GM12878 (cell line): Measurements from ENCODE around the gene G3BP1. TPM values are rescaled to one million over a fixed set of nuclear protein-coding genes. Genes with fewer than 3 reads are reported as not detected.
A peak's percentile ranks its signal among the peaks of the same experiment; 100 is the strongest.

ENCODE experiments used
- ATAC-seq: fragments of 200-7000 bp; cut with Tn5 transposase; 3 replicates; pipeline ENCODE4 v1.9.1; 2020; ENCODE audit warnings: mild to moderate bottlenecking, moderate library complexity
- BruUV-seq: library from RNA; stranded (reverse); fragments of 400-500 nt; replicated peaks from 2 replicates; lab custom pipeline; 2021; lab: Mats Ljungman, UMichigan
- CTCF ChIA-PET: fragments of 300-600 bp; sonication (Branson Sonifier 250); formaldehyde crosslinking; extraction: SDS; loops from one replicate; lab custom pipeline; 2021; ENCODE audit warnings: inconsistent platforms; lab: Yijun Ruan, JAX
- POLR2A ChIA-PET: fragments of 350-600 bp; formaldehyde crosslinking; extraction: SDS; loops from one replicate; lab custom pipeline; 2021; ENCODE audit warnings: inconsistent platforms; lab: Charles Lee
- RAD21 ChIA-PET: fragments of 300-600 bp; sonication (Branson Sonifier 250); formaldehyde crosslinking; loops from one replicate; lab custom pipeline; 2023; ENCODE audit warnings: antibody characterized with exemption; ENCODE audit not compliant: unreplicated experiment; lab: Charles Lee
- SMC1A ChIA-PET: fragments of 300-600 bp; sonication (Branson Sonifier 250); formaldehyde crosslinking; loops from one replicate; lab custom pipeline; 2023; ENCODE audit not compliant: unreplicated experiment, uncharacterized antibody; lab: Charles Lee
- DNase-seq: peaks from one replicate; pipeline ENCODE4 v3.0.0-alpha.2; 2011; ENCODE audit warnings: low read depth, low spot score
- FAIRE-seq: peaks from 3 replicates; lab custom pipeline; 2011; peaks lifted over from hg19 to GRCh38; lab: Jason Lieb, UNC
- H2AFZ ChIP-seq: 2 replicates; pipeline ENCODE4 v1.6.0; 2011; ENCODE audit warnings: low read depth, low read length, control low read depth; ENCODE audit not compliant: control insufficient read depth
- H3K27ac ChIP-seq: 2 replicates; pipeline ENCODE4 v1.5.1; 2011; ENCODE audit warnings: control low read depth; ENCODE audit not compliant: control insufficient read depth, insufficient read depth
- H3K27me3 ChIP-seq, 2 experiments: replicated peaks in 1 of 2; 2 replicates each; pipeline versions ENCODE4 v1.6.0 to v1.6.1; 2011; ENCODE audit warnings: low read length in 1 of 2; ENCODE audit not compliant: control insufficient read depth in 2 of 2, insufficient read depth in 2 of 2
- H3K36me3 ChIP-seq, 2 experiments: 2 replicates each; pipeline ENCODE4 v1.5.1; 2011; ENCODE audit warnings: low read length in 1 of 2; ENCODE audit not compliant: control insufficient read depth in 2 of 2, insufficient read depth in 2 of 2
- H3K4me1 ChIP-seq: 2 replicates; pipeline ENCODE4 v1.6.1; 2011; ENCODE audit warnings: mild to moderate bottlenecking, low read length, moderate library complexity, mixed read lengths; ENCODE audit not compliant: control insufficient read depth, insufficient read depth
- H3K4me2 ChIP-seq: 2 replicates; pipeline ENCODE4 v1.6.0; 2011; ENCODE audit warnings: control low read depth; ENCODE audit not compliant: control insufficient read depth, insufficient read depth
- H3K4me3 ChIP-seq: fragments of 200-600 bp; sonication (generic); 2 replicates; pipeline ENCODE4 v1.5.1; 2016
- H3K79me2 ChIP-seq: 2 replicates; pipeline ENCODE4 v1.6.0; 2011; ENCODE audit warnings: low read length; ENCODE audit not compliant: control insufficient read depth, insufficient read depth
- H3K9ac ChIP-seq: 2 replicates; pipeline ENCODE4 v1.8.0; 2011; ENCODE audit warnings: low read length, control low read depth, mixed read lengths; ENCODE audit not compliant: control insufficient read depth, insufficient read depth
- H3K9me3 ChIP-seq: replicated peaks from 3 replicates; pipeline ENCODE4 v1.5.1; 2011; ENCODE audit warnings: mild to moderate bottlenecking, low read length; ENCODE audit not compliant: control insufficient read depth, insufficient read depth
- H4K20me1 ChIP-seq: 2 replicates; pipeline ENCODE4 v1.6.0; 2011; ENCODE audit not compliant: control insufficient read depth, insufficient read depth
- BHLHE40 ChIP-seq, 2 experiments: fragments of 450-650 bp in 1 of 2; IDR thresholded peaks; 2 replicates each; pipeline ENCODE4 v1.6.1; 2011 to 2017; ENCODE audit warnings: low read depth in 2 of 2, borderline replicate concordance in 1 of 2, improper control_type of control experiment in 1 of 2, low read length in 1 of 2, mild to moderate bottlenecking in 1 of 2
- CBFB ChIP-seq: IDR thresholded peaks from 2 replicates; pipeline ENCODE4 v1.6.1; 2016; ENCODE audit warnings: antibody characterized with exemption, low read depth
- CHD1 ChIP-seq: IDR thresholded peaks from 2 replicates; pipeline ENCODE4 v1.6.1; 2012; ENCODE audit warnings: low read depth, low read length, improper control_type of control experiment
- EP300 ChIP-seq, 2 experiments: fragments of 150-350 bp in 1 of 2; IDR thresholded peaks; 2 replicates each; pipeline ENCODE4 v1.6.1; 2011 to 2012; ENCODE audit warnings: low read depth in 2 of 2, low read length in 2 of 2, borderline replicate concordance in 1 of 2, improper control_type of control experiment in 1 of 2, inconsistent platforms in 1 of 2; ENCODE audit not compliant: control insufficient read depth in 1 of 2
- ETV6 ChIP-seq, 2 experiments: fragments of 450-650 bp in 1 of 2; IDR thresholded peaks in 1 of 2; conservative IDR thresholded peaks in 1 of 2; 2 replicates each; pipeline ENCODE4 v1.6.1; 2014; ENCODE audit warnings: antibody characterized with exemption in 1 of 2, borderline replicate concordance in 1 of 2, low read depth in 1 of 2, mild to moderate bottlenecking in 1 of 2, moderate library complexity in 1 of 2
- FOS ChIP-seq: IDR thresholded peaks from 3 replicates; pipeline ENCODE4 v1.6.1; 2011; ENCODE audit warnings: borderline replicate concordance; ENCODE audit not compliant: insufficient read length; ENCODE audit errors: extremely low read depth
- FOXM1 ChIP-seq: IDR thresholded peaks from 2 replicates; pipeline ENCODE4 v1.6.1; 2012; ENCODE audit warnings: low read depth, mild to moderate bottlenecking, inconsistent platforms, low read length, moderate library complexity
- GATAD2B ChIP-seq: fragments of 450-650 bp; conservative IDR thresholded peaks from 2 replicates; pipeline ENCODE4 v1.6.1; 2017; ENCODE audit warnings: low read depth, mild to moderate bottlenecking, moderate library complexity
- NR2F1 ChIP-seq: fragments of 450-650 bp; conservative IDR thresholded peaks from 2 replicates; pipeline ENCODE4 v1.6.1; 2017; ENCODE audit warnings: mild to moderate bottlenecking
- POLR2AphosphoS5 ChIP-seq: IDR thresholded peaks from 2 replicates; pipeline ENCODE4 v1.6.1; 2011; ENCODE audit warnings: mild to moderate bottlenecking, low read length, inconsistent platforms
- SREBF1 ChIP-seq: IDR thresholded peaks from 2 replicates; pipeline ENCODE4 v1.6.1; 2012; ENCODE audit warnings: mild to moderate bottlenecking, low read length
- TCF3 ChIP-seq: IDR thresholded peaks from 2 replicates; pipeline ENCODE4 v1.6.1; 2012; ENCODE audit warnings: low read depth, mild to moderate bottlenecking, low read length, borderline replicate concordance; ENCODE audit not compliant: insufficient read depth
- ZNF274 ChIP-seq: IDR thresholded peaks from one replicate; pipeline ENCODE4 v1.8.0; 2011; ENCODE audit not compliant: insufficient read length, insufficient read depth
- ZNF622 ChIP-seq: fragments of 450-650 bp; IDR thresholded peaks from 2 replicates; pipeline ENCODE4 v1.6.1; 2017; ENCODE audit warnings: mild to moderate bottlenecking, inconsistent platforms
- WGBS: methylation state at CpG from one replicate; pipeline ENCODE4 v1.1.6; 2016; ENCODE audit warnings: low lambda C conversion rate; ENCODE audit not compliant: insufficient replicate concordance, insufficient coverage; ENCODE audit errors: missing lambda C conversion rate; 5-methylcytosine and 5-hydroxymethylcytosine counted together
- in situ Hi-C: fragments of 300-500 bp; cut with MboI; formaldehyde crosslinking; loops from 9 replicates; pipeline ENCODE4 v1.14.3; 2018; ENCODE audit warnings: mixed read lengths
- intact Hi-C: fragments of 100-400 bp; cut with micrococcal nuclease; formaldehyde crosslinking; loops from one replicate; pipeline ENCODE4 v1.14.2; 2022; ENCODE audit not compliant: unreplicated experiment
- polyA plus RNA-seq, 11 experiments: library from polyadenylated mRNA; depleted of rRNA in 4 of 11; unstranded in 6 of 11; stranded (reverse) in 5 of 11; fragments of >200 nt; fragmentation: Nextera tagmentation in 4 of 11; fragmentation: Illumina TruSeq in 1 of 11; extraction: Ambion mirVana in 4 of 11; extraction: Trizol in 1 of 11; gene quantifications; 1 replicate in 1 of 11; 2 replicates in 10 of 11; pipeline versions ENCODE4 v1.2.1 to v1.2.3, GENCODE V29; 2011 to 2016; ENCODE audit warnings: inconsistent platforms in 2 of 11, missing spikeins in 2 of 11, low read depth in 1 of 11
- total RNA-seq, 4 experiments: library from RNA; depleted of rRNA in 3 of 4; stranded (reverse); fragments of >200 nt in 3 of 4; fragmentation: Illumina TruSeq in 1 of 4; extraction: Trizol in 1 of 4; gene quantifications; 2 replicates each; pipeline versions ENCODE4 v1.2.1 to v1.2.3, GENCODE V29; 2013 to 2021
- TF ChIP-seq, protein P1 (sequence below): fragments of 150-350 bp; IDR thresholded peaks from 2 replicates; pipeline ENCODE4 v1.6.1; 2014; ENCODE audit warnings: mild to moderate bottlenecking, low read depth, low read length
- TF ChIP-seq, protein P2 (sequence below): IDR thresholded peaks from 2 replicates; pipeline ENCODE4 v1.6.1; 2012; ENCODE audit warnings: low read depth, low read length, improper control_type of control experiment
- TF ChIP-seq, protein P3 (sequence below): IDR thresholded peaks from 2 replicates; pipeline ENCODE4 v1.6.1; 2011; ENCODE audit warnings: borderline replicate concordance, low read depth, mild to moderate bottlenecking, moderate library complexity, low read length; ENCODE audit not compliant: insufficient read depth, poor library complexity, severe bottlenecking

The G3BP1 gene
- total and polyA plus RNA-seq, 10 of the 15 experiments (the other 5 are each of a cell fraction or from before 2014, with no cell fraction given): 49.7 to 438 (median 148) TPM

DNA sequence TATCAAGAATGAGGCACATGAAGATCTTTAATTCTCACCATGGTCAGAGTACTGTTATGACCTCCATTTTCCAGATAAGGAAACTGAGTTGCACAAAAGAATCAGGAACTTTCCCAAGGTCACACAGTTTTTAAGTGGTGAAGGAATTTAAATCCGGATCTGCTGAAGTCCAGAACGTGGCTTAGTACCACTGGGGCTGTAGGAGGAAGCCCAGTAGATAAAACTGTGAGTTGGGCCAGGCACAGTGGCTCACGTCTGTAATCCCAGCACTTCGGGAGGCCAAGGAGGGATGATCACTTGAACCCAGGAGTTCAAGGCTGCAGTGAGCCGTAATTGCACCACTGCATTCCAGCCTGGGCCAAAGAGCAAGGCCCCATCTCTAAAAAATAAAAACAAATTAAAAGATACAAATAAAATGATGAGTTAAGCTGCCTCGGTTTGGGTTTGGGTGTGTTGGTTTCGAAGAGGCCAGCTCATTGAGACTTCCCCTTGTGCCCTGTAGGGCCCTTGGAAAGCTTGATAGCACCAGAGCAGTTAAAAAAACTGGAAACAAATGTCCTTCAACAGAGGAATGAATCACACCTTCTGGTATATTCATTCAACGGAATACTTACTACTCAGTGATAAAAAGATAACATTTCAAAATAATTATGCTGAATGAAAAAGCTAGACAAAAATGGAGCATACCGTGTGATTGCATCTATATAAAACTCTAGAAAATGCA, 33.5 kb upstream of the G3BP1 start (continued):
- TF ChIP-seq ETV6 (conservative IDR thresholded peaks at IDR 0.05 in 1 of 2, IDR thresholded peaks at IDR 0.05 in 1 of 2; ENCODE audit: borderline replicate concordance in 1 of 2, low read depth in 1 of 2): no peak
- TF ChIP-seq, protein P1, sequence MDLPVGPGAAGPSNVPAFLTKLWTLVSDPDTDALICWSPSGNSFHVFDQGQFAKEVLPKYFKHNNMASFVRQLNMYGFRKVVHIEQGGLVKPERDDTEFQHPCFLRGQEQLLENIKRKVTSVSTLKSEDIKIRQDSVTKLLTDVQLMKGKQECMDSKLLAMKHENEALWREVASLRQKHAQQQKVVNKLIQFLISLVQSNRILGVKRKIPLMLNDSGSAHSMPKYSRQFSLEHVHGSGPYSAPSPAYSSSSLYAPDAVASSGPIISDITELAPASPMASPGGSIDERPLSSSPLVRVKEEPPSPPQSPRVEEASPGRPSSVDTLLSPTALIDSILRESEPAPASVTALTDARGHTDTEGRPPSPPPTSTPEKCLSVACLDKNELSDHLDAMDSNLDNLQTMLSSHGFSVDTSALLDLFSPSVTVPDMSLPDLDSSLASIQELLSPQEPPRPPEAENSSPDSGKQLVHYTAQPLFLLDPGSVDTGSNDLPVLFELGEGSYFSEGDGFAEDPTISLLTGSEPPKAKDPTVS: no peak
- TF ChIP-seq BHLHE40 (IDR thresholded peaks at IDR 0.05; ENCODE audit: borderline replicate concordance in 1 of 2, low read depth in 2 of 2, low read length in 1 of 2): no peak

DNA sequence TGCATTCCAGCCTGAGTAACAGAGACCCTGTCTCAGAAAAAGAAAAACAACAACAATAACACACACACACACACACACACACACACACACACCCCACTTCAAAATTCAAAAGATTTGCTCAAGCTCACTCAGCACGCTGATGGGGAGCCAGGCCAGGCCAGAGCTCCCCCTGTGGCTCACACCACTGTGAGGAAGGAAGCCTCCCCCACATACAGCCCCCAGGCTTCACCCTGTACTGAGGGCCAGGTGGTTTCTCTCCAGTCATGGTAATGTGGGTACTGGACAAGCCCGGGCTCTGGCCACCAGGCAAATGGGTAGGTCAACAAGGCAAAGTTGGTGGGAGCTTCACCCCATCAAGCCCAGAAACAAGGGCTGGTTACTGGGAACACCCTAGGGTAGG, 32.4 kb upstream of the G3BP1 start:
- SMC1A ChIA-PET: interaction anchor here (1.0 to 11.1 kb wide), 19 partner anchors 8 to 88 kb away, joined by 3 to 154 read pairs (median 9); partner anchors contain the start of gene G3BP1
- peaks cover 3% of the 10 kb centered on the region; the same call in 1 of the 2 replicates for H3K79me2 ChIP-seq
- H3K4me1 ChIP-seq: peaks cover 30% of the 10 kb centered on the region
- intact Hi-C loops (no loop called here), in situ Hi-C loops (no loop called here)
- no peak overlapping the region for H2AFZ ChIP-seq
- DNase-seq (no peak), ATAC-seq (no peak), FAIRE-seq (no peak)
- no peaks in the 10 kb centered on the region for H3K9me3 ChIP-seq
- H3K27ac ChIP-seq: peak overlapping the region; percentile 57
- H4K20me1 ChIP-seq: no peaks in the 10 kb centered on the region
- CTCF ChIA-PET: interaction anchor here (0.9 to 13.9 kb wide), 18 partner anchors 9 to 291 kb away, joined by 4 to 381 read pairs (median 13); partner anchors contain the start of genes G3BP1 and SLC36A1
- WGBS: 50% methylated on average over 2 of the region's 2 CpGs
- H3K4me2 ChIP-seq: no peak overlapping the region
- BruUV-seq: no TSS peak
- H3K4me3 ChIP-seq: no peak overlapping the region
- POLR2A ChIA-PET: interaction anchor here (0.8 to 4.9 kb wide), 4 partner anchors 10 to 78 kb away, joined by 3 to 36 read pairs (median 14); no protein-coding TSS in a partner anchor
- no peaks in the 10 kb centered on the region for H3K27me3 ChIP-seq
- peak overlapping the region; percentile 11; the same call in 1 of the 2 replicates for H3K9ac ChIP-seq
- peaks cover 4 to 19% of the 10 kb centered on the region in 2 experiments for H3K36me3 ChIP-seq
- RAD21 ChIA-PET: interaction anchor here (0.6 to 11.2 kb wide), 8 partner anchors 9 to 87 kb away, joined by 3 to 207 read pairs (median 10); partner anchors contain the start of gene G3BP1
- TF ChIP-seq CHD1 (no peak), TCF3 (no peak), ZNF274 (no peak), CBFB (no peak), EP300 (IDR thresholded peaks at IDR 0.05; ENCODE audit: borderline replicate concordance in 1 of 2, control insufficient read depth in 1 of 2, low read depth in 2 of 2, low read length in 2 of 2) (no peak), NR2F1 (no peak), FOXM1 (no peak), FOS (no peak), SREBF1 (no peak), GATAD2B (no peak), ZNF622 (no peak), POLR2AphosphoS5 (no peak)
- TF ChIP-seq, protein P2, sequence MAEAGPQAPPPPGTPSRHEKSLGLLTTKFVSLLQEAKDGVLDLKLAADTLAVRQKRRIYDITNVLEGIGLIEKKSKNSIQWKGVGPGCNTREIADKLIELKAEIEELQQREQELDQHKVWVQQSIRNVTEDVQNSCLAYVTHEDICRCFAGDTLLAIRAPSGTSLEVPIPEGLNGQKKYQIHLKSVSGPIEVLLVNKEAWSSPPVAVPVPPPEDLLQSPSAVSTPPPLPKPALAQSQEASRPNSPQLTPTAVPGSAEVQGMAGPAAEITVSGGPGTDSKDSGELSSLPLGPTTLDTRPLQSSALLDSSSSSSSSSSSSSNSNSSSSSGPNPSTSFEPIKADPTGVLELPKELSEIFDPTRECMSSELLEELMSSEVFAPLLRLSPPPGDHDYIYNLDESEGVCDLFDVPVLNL: no peak
- TF ChIP-seq, protein P3, sequence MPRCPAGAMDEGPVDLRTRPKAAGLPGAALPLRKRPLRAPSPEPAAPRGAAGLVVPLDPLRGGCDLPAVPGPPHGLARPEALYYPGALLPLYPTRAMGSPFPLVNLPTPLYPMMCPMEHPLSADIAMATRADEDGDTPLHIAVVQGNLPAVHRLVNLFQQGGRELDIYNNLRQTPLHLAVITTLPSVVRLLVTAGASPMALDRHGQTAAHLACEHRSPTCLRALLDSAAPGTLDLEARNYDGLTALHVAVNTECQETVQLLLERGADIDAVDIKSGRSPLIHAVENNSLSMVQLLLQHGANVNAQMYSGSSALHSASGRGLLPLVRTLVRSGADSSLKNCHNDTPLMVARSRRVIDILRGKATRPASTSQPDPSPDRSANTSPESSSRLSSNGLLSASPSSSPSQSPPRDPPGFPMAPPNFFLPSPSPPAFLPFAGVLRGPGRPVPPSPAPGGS: no peak
